ENCODE results near the gene PCBP3. TPM values are rescaled to one million over a fixed set of nuclear protein-coding genes. Genes with fewer than 3 reads are reported as not detected.

The PCBP3 gene
- total and polyA plus RNA-seq, 4 donors = 0.36 to 1.6 (median 0.42) TPM

- no peaks in the 10 kb centered on the region for H3K36me3 ChIP-seq (ENCODE audit: control insufficient read depth in 4 of 4, insufficient read depth in 3 of 4, low read depth in 1 of 4, low read length in 3 of 4)
- peaks cover 3 to 11% (median 5%) of the 10 kb centered on the region in 4 donors for H3K9me3 ChIP-seq (ENCODE audit: control insufficient read depth in 4 of 4, low read length in 3 of 4)
- H3K4me1 ChIP-seq (ENCODE audit: control insufficient read depth in 4 of 4, insufficient read depth in 4 of 4, low read length in 3 of 4) = no peaks in the 10 kb centered on the region
- no peak for DNase-seq (ENCODE audit: low spot score)
- H3K9ac ChIP-seq (ENCODE audit: low read depth in 1 of 2, low read length in 2 of 2) = no peak overlapping the region
- H3K27ac ChIP-seq (ENCODE audit: low read depth in 1 of 2, low read length in 2 of 2) = no peak overlapping the region
- WGBS = 81% methylated on average over 2 of the region's 2 CpGs
- peaks cover 0 to 6% (median 0%) of the 10 kb centered on the region in 4 donors for H3K27me3 ChIP-seq (ENCODE audit: control insufficient read depth in 4 of 4, insufficient read depth in 4 of 4, low read length in 3 of 4)
- TF ChIP-seq CTCF (IDR thresholded peaks at IDR 0.05; ENCODE audit: low read depth, low read length, missing input control) (no peak), JUND (IDR thresholded peaks at IDR 0.05) (no peak), RXRA (IDR thresholded peaks at IDR 0.05) (no peak)
- TF ChIP-seq, protein P1, sequence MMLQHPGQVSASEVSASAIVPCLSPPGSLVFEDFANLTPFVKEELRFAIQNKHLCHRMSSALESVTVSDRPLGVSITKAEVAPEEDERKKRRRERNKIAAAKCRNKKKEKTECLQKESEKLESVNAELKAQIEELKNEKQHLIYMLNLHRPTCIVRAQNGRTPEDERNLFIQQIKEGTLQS (IDR thresholded peaks at IDR 0.05) = no peak
- TF ChIP-seq, protein P2, sequence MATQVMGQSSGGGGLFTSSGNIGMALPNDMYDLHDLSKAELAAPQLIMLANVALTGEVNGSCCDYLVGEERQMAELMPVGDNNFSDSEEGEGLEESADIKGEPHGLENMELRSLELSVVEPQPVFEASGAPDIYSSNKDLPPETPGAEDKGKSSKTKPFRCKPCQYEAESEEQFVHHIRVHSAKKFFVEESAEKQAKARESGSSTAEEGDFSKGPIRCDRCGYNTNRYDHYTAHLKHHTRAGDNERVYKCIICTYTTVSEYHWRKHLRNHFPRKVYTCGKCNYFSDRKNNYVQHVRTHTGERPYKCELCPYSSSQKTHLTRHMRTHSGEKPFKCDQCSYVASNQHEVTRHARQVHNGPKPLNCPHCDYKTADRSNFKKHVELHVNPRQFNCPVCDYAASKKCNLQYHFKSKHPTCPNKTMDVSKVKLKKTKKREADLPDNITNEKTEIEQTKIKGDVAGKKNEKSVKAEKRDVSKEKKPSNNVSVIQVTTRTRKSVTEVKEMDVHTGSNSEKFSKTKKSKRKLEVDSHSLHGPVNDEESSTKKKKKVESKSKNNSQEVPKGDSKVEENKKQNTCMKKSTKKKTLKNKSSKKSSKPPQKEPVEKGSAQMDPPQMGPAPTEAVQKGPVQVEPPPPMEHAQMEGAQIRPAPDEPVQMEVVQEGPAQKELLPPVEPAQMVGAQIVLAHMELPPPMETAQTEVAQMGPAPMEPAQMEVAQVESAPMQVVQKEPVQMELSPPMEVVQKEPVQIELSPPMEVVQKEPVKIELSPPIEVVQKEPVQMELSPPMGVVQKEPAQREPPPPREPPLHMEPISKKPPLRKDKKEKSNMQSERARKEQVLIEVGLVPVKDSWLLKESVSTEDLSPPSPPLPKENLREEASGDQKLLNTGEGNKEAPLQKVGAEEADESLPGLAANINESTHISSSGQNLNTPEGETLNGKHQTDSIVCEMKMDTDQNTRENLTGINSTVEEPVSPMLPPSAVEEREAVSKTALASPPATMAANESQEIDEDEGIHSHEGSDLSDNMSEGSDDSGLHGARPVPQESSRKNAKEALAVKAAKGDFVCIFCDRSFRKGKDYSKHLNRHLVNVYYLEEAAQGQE (IDR thresholded peaks at IDR 0.05) = no peak
- H3K4me3 ChIP-seq (ENCODE audit: low read depth in 1 of 3, low read length in 3 of 3) = no peak overlapping the region
These were observed 199.9 kb downstream of the PCBP3 start for GRCh38 chr21:45843426-45843825.

DNA sequence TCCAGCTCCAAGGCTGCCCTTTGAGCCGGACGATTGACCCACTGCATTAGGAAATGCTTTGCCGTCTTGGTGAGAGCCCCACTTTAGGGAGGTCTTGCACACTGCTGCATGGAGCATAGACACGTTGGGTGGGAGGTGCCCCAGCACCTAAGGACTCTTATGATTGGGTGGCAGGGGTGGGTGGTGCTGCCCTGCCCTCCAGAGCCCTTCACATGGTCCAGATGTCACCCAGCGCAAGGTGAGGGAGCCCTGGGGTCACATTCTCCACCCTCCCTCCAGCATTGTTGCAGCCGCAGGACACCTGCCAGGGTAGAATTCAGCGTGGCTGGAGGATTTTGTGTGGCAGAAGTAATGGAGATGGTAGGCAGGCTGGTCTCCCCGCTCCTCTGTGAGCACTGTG lies 200.7 kb downstream of the PCBP3 start:
- Histone ChIP-seq H3K27me3 (ENCODE audit: control insufficient read depth in 4 of 4, insufficient read depth in 4 of 4, low read length in 3 of 4) (peaks cover 0 to 6% (median 0%) of the 10 kb centered on the region in 4 donors), H3K36me3 (ENCODE audit: control insufficient read depth in 4 of 4, insufficient read depth in 3 of 4, low read depth in 1 of 4, low read length in 3 of 4) (no peaks in the 10 kb centered on the region), H3K27ac (ENCODE audit: low read depth in 1 of 2, low read length in 2 of 2) (no peak overlapping the region), H3K4me1 (ENCODE audit: control insufficient read depth in 4 of 4, insufficient read depth in 4 of 4, low read length in 3 of 4) (no peaks in the 10 kb centered on the region), H3K9me3 (ENCODE audit: control insufficient read depth in 4 of 4, low read length in 3 of 4) (peaks cover 3 to 11% (median 5%) of the 10 kb centered on the region in 4 donors), H3K4me3 (ENCODE audit: low read depth in 1 of 3, low read length in 3 of 3) (no peak overlapping the region), H3K9ac (ENCODE audit: low read depth in 1 of 2, low read length in 2 of 2) (no peak overlapping the region)
- no peak for DNase-seq (ENCODE audit: low spot score)
- no peak for TF ChIP-seq JUND (IDR thresholded peaks at IDR 0.05)
- no peak for TF ChIP-seq HNF4G (IDR thresholded peaks at IDR 0.05)
- no peak for TF ChIP-seq MAX (IDR thresholded peaks at IDR 0.05)
- TF ChIP-seq YY1 (IDR thresholded peaks at IDR 0.05) = no peak
- TF ChIP-seq CTCF (IDR thresholded peaks at IDR 0.05; ENCODE audit: low read depth, low read length, missing input control) = no peak
- TF ChIP-seq HNF4A (conservative IDR thresholded peaks at IDR 0.05) = no peak
- no peak for TF ChIP-seq TAF1 (conservative IDR thresholded peaks at IDR 0.05)
- TF ChIP-seq SP1 (IDR thresholded peaks at IDR 0.05) = no peak
- TF ChIP-seq GABPA (IDR thresholded peaks at IDR 0.05 in 1 of 2, conservative IDR thresholded peaks at IDR 0.05 in 1 of 2) = no peak
- TF ChIP-seq, protein P3, sequence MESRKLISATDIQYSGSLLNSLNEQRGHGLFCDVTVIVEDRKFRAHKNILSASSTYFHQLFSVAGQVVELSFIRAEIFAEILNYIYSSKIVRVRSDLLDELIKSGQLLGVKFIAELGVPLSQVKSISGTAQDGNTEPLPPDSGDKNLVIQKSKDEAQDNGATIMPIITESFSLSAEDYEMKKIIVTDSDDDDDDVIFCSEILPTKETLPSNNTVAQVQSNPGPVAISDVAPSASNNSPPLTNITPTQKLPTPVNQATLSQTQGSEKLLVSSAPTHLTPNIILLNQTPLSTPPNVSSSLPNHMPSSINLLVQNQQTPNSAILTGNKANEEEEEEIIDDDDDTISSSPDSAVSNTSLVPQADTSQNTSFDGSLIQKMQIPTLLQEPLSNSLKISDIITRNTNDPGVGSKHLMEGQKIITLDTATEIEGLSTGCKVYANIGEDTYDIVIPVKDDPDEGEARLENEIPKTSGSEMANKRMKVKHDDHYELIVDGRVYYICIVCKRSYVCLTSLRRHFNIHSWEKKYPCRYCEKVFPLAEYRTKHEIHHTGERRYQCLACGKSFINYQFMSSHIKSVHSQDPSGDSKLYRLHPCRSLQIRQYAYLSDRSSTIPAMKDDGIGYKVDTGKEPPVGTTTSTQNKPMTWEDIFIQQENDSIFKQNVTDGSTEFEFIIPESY (IDR thresholded peaks at IDR 0.05) = no peak
- WGBS = 66% methylated on average over 8 of the region's 8 CpGs
